Daoy (cell line): ENCODE results near the gene ESRRA. TPM values are rescaled to one million over a fixed set of nuclear protein-coding genes. Genes with fewer than 3 reads are reported as not detected.

Experiments
- DNase-seq: peaks from one replicate; pipeline ENCODE4 v3.0.0-alpha.2; 2015; ENCODE audit warnings: low read depth
- total RNA-seq: library from RNA; depleted of rRNA; stranded (reverse); fragments of >200 nt; shearing (Covaris generic); gene quantifications from 2 replicates; pipeline ENCODE4 v1.2.3, GENCODE V29; 2014

The ESRRA gene
- total RNA-seq, 1 experiment from 2014 or later = 37.5 TPM

GRCh38 chr11:64275031-64275800 is 30.1 kb upstream of the ESRRA start:
- no peak for DNase-seq

- DNase-seq = no peak
These were observed 29.5 kb upstream of the ESRRA start for GRCh38 chr11:64275841-64276240.

GRCh38 chr11:64276653-64277431 is 28.5 kb upstream of the ESRRA start:
- DNase-seq = peak; percentile 84

GRCh38 chr11:64278576-64279190 is 26.6 kb upstream of the ESRRA start:
- DNase-seq = no peak

GRCh38 chr11:64281957-64282770 is 23.2 kb upstream of the ESRRA start:
- no peak for DNase-seq

GRCh38 chr11:64283092-64283491 is 22.2 kb upstream of the ESRRA start:
- no peak for DNase-seq

- peak; percentile 95 for DNase-seq
These were observed 21.0 kb upstream of the ESRRA start, which contains the start of gene BAD for GRCh38 chr11:64284048-64284961. TSS of gene BAD (minus strand) at chr11:64284665. CDS start at chr11:64284368, 297 bp downstream.

GRCh38 chr11:64284962-64285884 is 20.1 kb upstream of the ESRRA start, which contains the start of gene GPR137:
TSS of gene GPR137 (plus strand) at chr11:64285848. CDS start at chr11:64286525, 677 bp downstream.
- peak; percentile 77 for DNase-seq

- peak; percentile 33 for DNase-seq
These were observed 19.2 kb upstream of the ESRRA start for GRCh38 chr11:64285885-64286800.

- no peak for DNase-seq
These were observed 18.5 kb upstream of the ESRRA start for GRCh38 chr11:64286801-64287159.

- no peak for DNase-seq
These were observed 17.5 kb upstream of the ESRRA start for GRCh38 chr11:64287676-64288352.

GRCh38 chr11:64288353-64288750 is 17.0 kb upstream of the ESRRA start:
- no peak for DNase-seq

GRCh38 chr11:64289002-64289564 is 16.2 kb upstream of the ESRRA start:
- no peak for DNase-seq

GRCh38 chr11:64290352-64291261 is 14.7 kb upstream of the ESRRA start:
- no peak for DNase-seq

- no peak for DNase-seq
These were observed 14.0 kb upstream of the ESRRA start, which contains the start of gene KCNK4 for GRCh38 chr11:64291262-64291751. TSS of gene KCNK4 (plus strand) at chr11:64291302. CDS start at chr11:64293019, 1,717 bp downstream.
